ENCODE data around the gene TRIO. TPM values are rescaled to one million over a fixed set of nuclear protein-coding genes. Genes with fewer than 3 reads are reported as not detected.

The TRIO gene
- total RNA-seq, 4 donors from 2014 or later: 186 to 388 (median 285) TPM

DNA sequence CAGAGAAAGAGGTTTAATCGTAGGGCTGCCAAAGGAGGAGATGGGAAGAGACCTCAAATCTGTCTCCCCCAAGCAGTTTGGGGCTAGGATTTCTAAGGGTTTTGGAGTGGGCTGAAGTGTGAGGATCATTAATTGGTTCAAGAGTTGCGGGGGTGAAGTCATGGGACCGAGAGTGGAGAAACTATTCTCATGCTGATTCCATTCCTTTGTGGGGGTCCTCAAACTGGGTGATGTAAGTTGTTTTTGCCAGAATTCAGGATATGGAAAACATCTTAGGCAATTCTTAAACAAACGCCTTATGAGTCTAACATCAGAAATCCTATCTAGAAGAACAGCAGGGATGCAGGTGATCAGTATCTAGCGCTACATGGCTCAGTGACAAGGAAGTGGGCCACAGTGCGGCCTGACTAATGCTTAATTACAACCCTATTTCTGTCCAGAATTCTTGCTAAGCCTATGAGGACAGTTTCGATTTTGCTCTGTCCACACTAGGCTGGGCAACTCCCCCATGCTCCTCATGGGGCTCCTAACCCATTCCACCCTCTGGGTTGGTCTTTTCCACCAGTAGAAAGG is 27.7 kb upstream of the TRIO start:
- H3K27ac ChIP-seq: no peak overlapping the region
- WGBS, 2 donors (ENCODE audit: low coverage in 1 of 2): 88 to 96% methylated on average over 4 to 7 of the region's 7 CpGs
- H3K4me3 ChIP-seq: no peak overlapping the region
- intact Hi-C loops (cut with DNase I; ENCODE audit: low total_unique reads): no loop called here
- no peaks in the 10 kb centered on the region for H3K9me3 ChIP-seq
- no peaks in the 10 kb centered on the region for H3K4me1 ChIP-seq
- TF ChIP-seq, protein P1, sequence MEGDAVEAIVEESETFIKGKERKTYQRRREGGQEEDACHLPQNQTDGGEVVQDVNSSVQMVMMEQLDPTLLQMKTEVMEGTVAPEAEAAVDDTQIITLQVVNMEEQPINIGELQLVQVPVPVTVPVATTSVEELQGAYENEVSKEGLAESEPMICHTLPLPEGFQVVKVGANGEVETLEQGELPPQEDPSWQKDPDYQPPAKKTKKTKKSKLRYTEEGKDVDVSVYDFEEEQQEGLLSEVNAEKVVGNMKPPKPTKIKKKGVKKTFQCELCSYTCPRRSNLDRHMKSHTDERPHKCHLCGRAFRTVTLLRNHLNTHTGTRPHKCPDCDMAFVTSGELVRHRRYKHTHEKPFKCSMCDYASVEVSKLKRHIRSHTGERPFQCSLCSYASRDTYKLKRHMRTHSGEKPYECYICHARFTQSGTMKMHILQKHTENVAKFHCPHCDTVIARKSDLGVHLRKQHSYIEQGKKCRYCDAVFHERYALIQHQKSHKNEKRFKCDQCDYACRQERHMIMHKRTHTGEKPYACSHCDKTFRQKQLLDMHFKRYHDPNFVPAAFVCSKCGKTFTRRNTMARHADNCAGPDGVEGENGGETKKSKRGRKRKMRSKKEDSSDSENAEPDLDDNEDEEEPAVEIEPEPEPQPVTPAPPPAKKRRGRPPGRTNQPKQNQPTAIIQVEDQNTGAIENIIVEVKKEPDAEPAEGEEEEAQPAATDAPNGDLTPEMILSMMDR (IDR thresholded peaks at IDR 0.05): no peak
- no peak for TF ChIP-seq POLR2AphosphoS5 (IDR thresholded peaks at IDR 0.05)
- TF ChIP-seq POLR2A (IDR thresholded peaks at IDR 0.05): no peak
- no peak for TF ChIP-seq EP300 (IDR thresholded peaks at IDR 0.05; ENCODE audit: low read depth)
- in situ Hi-C loops (cut with MboI; ENCODE audit: low pct_ligation_motif_present in 1 of 4, low pct_unique_long_range_greater_than_20kb in 1 of 4, low sequenced_read_pairs in 3 of 4): loop anchor here in 1 of 4 donors (25.0 kb wide), 2 partner anchors 128 to 147 kb away; no protein-coding TSS in a partner anchor
- no peaks in the 10 kb centered on the region for H3K27me3 ChIP-seq
- DNase-seq: no peak
- no peaks in the 10 kb centered on the region for H3K36me3 ChIP-seq

DNA sequence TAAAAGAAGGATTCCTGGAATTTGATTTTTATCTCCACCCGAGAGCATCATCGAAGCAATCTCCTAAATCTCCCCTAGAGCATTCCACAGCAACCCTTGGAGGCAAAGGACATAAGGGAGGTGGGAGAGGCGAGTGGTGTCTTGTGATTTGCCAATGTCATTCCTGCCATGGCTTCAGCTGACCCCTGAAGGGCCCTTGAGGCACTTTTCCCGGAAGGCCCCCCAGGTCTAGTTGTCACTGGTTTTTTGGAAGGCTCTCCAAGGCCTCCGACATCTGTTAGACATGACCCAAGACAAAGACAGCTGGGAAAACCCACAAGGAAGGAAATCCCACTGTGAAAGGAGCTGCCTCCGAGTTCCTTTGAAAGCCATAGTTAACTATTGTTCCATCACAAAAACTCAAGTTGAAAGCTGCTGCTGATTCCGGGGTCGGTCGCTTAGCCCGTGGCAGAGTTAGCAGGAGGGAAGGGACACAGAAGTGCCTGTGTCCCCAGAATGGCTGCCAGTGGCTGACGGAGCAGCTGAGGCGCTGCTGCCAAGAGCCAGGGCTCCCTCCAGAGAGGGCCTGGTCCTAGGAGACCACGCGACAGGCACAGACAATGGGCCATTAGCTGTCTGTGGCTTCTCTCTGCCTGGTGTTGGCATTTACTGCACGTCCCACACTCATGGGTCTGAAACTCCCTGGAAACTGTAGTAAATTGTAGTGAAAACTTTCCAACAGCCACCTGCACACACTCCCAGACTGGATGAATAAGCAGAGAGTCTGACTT is 24.4 kb upstream of the TRIO start:
- no peaks in the 10 kb centered on the region for H3K9me3 ChIP-seq
- intact Hi-C loops (cut with DNase I; ENCODE audit: low total_unique reads) (no loop called here), in situ Hi-C loops (cut with MboI; ENCODE audit: low pct_ligation_motif_present in 1 of 4, low pct_unique_long_range_greater_than_20kb in 1 of 4, low sequenced_read_pairs in 3 of 4) (loop anchor here in 1 of 4 donors (25.0 kb wide), 2 partner anchors 131 to 144 kb away; no protein-coding TSS in a partner anchor)
- 31 to 81% methylated on average over 2 to 15 of the region's 15 CpGs for WGBS, 2 donors (ENCODE audit: low coverage in 1 of 2)
- no peaks in the 10 kb centered on the region for H3K27me3 ChIP-seq
- H3K4me3 ChIP-seq: no peak overlapping the region
- no peaks in the 10 kb centered on the region for H3K36me3 ChIP-seq
- TF ChIP-seq POLR2AphosphoS5 (IDR thresholded peaks at IDR 0.05) (no peak), POLR2A (IDR thresholded peaks at IDR 0.05) (no peak), EP300 (IDR thresholded peaks at IDR 0.05; ENCODE audit: low read depth) (no peak)
- TF ChIP-seq, protein P1 (IDR thresholded peaks at IDR 0.05): no peak
- no peak overlapping the region for H3K27ac ChIP-seq
- H3K4me1 ChIP-seq: no peaks in the 10 kb centered on the region
- DNase-seq: no peak

DNA sequence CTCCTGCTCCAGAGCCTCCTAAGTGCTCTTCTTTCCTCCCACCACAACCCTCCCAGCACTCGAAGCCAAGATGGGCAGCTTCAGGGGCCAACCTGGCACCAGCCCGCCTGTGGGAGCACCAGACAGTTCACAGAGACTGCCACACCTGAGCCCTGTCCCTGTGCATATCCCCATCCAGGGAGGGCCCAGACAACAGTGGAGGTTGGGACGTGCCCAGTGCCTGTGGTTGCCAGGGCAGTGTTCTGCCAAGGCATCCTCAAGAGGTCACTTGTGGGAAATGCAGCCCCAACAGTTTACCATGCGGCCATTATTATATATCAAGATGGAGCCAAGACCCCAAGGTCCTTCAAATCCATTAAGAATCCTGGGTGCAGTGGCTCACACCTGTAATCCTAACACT is 23.0 kb upstream of the TRIO start:
- in situ Hi-C loops (cut with MboI; ENCODE audit: low pct_ligation_motif_present in 1 of 4, low pct_unique_long_range_greater_than_20kb in 1 of 4, low sequenced_read_pairs in 3 of 4) (loop anchor here in 1 of 4 donors (25.0 kb wide), 2 partner anchors 133 to 142 kb away; no protein-coding TSS in a partner anchor), intact Hi-C loops (cut with DNase I; ENCODE audit: low total_unique reads) (no loop called here)
- TF ChIP-seq EP300 (IDR thresholded peaks at IDR 0.05; ENCODE audit: low read depth) (no peak), POLR2A (IDR thresholded peaks at IDR 0.05) (no peak), POLR2AphosphoS5 (IDR thresholded peaks at IDR 0.05) (no peak)
- TF ChIP-seq, protein P1 (IDR thresholded peaks at IDR 0.05): no peak
- Histone ChIP-seq H3K4me1 (no peaks in the 10 kb centered on the region), H3K36me3 (no peaks in the 10 kb centered on the region), H3K4me3 (no peak overlapping the region), H3K9me3 (no peaks in the 10 kb centered on the region), H3K27ac (no peak overlapping the region), H3K27me3 (no peaks in the 10 kb centered on the region)
- no peak for DNase-seq
- WGBS, 2 donors (ENCODE audit: low coverage in 1 of 2): 88% methylated on average over 4 of the region's 4 CpGs; no CpG with 5 or more reads in 1 of the 2 donors

DNA sequence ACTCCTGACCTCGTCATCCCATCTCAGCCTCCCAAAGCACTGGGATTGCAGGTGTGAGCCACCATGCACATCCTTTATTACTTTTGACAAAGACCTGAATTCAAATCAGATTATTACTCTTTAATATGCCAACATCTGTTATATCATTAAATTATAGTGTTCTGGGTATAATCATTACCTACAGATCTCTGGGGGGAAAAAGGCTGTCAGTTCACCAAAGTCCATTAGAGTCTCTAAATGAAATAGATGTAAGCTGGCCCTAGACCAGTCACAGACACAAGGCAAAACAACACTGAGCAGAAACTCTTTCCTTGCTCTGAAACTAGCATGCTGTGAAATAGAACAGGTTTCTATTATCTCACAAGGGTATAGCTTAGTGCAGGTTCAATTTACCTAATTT is 21.6 kb upstream of the TRIO start:
- Histone ChIP-seq H3K27me3 (no peaks in the 10 kb centered on the region), H3K4me3 (no peak overlapping the region), H3K9me3 (no peaks in the 10 kb centered on the region), H3K36me3 (no peaks in the 10 kb centered on the region), H3K27ac (no peak overlapping the region), H3K4me1 (no peaks in the 10 kb centered on the region)
- no peak for DNase-seq
- in situ Hi-C loops (cut with MboI; ENCODE audit: low pct_ligation_motif_present in 1 of 4, low pct_unique_long_range_greater_than_20kb in 1 of 4, low sequenced_read_pairs in 3 of 4) (loop anchor here in 1 of 4 donors (25.0 kb wide), 2 partner anchors 134 to 141 kb away; no protein-coding TSS in a partner anchor), intact Hi-C loops (cut with DNase I; ENCODE audit: low total_unique reads) (no loop called here)
- TF ChIP-seq EP300 (IDR thresholded peaks at IDR 0.05; ENCODE audit: low read depth) (no peak), POLR2AphosphoS5 (IDR thresholded peaks at IDR 0.05) (no peak), POLR2A (IDR thresholded peaks at IDR 0.05) (no peak)
- TF ChIP-seq, protein P1 (IDR thresholded peaks at IDR 0.05): no peak
- WGBS, 2 donors (ENCODE audit: low coverage in 1 of 2): 84% methylated on average over 1 of the region's 1 CpG; no CpG with 5 or more reads in 1 of the 2 donors

Measured in transverse colon (tissue), 4 donors.